C4-2B (cell line): Measurements from ENCODE around the gene POLR1F.

Experiments used
- H3K27ac ChIP-seq: fragments of 450-650 bp; 2 replicates; pipeline ENCODE4 v1.5.1; 2017
- ZFX ChIP-seq: fragments of 450-650 bp; IDR thresholded peaks from 2 replicates; pipeline ENCODE4 v1.6.1; 2017
- TF ChIP-seq, protein P1 (sequence below): fragments of 450-650 bp; conservative IDR thresholded peaks from 2 replicates; pipeline ENCODE4 v1.5.1; 2017; ENCODE audit warnings: mild to moderate bottlenecking

Gene POLR1F

DNA sequence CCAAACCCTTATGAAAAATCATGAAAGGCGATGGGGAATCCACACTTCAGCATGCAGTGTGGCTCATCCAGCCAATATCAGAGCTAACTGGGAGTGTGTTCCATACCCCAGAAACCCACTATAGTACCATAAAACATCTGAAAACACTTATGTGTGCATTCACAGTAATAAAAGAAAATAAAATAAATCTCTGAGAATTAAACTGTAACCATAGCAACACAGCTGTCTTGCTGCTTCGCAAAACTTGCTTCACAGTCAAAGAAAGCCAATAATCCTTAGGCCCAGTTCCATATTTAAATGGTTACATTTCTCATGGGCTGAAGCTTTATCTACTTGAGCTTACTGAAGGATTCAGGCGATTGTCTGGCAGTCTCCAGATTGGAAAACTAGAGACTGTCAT, 19.9 kb upstream of the POLR1F start:
- TF ChIP-seq, protein P1, sequence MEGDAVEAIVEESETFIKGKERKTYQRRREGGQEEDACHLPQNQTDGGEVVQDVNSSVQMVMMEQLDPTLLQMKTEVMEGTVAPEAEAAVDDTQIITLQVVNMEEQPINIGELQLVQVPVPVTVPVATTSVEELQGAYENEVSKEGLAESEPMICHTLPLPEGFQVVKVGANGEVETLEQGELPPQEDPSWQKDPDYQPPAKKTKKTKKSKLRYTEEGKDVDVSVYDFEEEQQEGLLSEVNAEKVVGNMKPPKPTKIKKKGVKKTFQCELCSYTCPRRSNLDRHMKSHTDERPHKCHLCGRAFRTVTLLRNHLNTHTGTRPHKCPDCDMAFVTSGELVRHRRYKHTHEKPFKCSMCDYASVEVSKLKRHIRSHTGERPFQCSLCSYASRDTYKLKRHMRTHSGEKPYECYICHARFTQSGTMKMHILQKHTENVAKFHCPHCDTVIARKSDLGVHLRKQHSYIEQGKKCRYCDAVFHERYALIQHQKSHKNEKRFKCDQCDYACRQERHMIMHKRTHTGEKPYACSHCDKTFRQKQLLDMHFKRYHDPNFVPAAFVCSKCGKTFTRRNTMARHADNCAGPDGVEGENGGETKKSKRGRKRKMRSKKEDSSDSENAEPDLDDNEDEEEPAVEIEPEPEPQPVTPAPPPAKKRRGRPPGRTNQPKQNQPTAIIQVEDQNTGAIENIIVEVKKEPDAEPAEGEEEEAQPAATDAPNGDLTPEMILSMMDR = no peak
- TF ChIP-seq ZFX = no peak
- no peak overlapping the region for H3K27ac ChIP-seq

DNA sequence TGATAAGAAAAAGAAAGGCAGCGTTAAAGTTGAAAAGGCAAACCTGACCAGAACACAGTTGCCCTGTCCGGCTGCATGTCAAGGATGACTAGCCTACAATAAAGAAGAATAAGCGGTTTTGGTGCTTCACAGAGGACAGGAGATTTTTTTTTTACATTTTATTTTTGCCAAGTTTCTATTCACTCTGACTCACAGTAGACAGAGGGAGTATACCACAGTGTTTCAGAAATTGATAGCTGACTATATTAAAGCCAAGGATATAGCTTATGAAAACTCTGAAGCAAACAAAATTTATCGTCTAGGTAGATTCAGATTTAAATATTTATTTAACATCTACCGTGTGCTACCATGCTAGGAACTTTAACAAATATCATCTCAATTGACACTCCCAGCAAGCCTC, 16.9 kb upstream of the POLR1F start:
- TF ChIP-seq, protein P1 = no peak
- no peak for TF ChIP-seq ZFX
- no peak overlapping the region for H3K27ac ChIP-seq

DNA sequence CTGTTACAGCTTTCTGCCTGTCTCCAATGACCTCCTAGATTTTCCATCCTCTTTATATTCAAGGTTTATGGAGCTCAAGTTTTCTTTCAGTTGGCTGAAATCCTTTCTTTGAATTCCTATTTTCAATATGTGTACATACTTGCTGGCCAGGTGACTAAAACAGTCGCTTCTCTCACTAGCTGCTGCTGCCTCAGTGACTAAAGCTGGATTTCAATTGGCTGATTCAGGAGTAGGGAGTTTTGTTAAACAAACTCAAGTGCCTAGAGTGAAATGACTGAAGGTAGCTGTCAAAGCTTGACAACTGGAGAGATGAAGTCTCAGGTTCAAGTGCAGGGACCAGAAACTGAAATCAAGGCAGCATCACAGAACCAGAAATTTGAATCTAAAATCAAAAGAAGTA, 6.7 kb upstream of the POLR1F start:
- TF ChIP-seq ZFX = no peak
- TF ChIP-seq, protein P1 = no peak

DNA sequence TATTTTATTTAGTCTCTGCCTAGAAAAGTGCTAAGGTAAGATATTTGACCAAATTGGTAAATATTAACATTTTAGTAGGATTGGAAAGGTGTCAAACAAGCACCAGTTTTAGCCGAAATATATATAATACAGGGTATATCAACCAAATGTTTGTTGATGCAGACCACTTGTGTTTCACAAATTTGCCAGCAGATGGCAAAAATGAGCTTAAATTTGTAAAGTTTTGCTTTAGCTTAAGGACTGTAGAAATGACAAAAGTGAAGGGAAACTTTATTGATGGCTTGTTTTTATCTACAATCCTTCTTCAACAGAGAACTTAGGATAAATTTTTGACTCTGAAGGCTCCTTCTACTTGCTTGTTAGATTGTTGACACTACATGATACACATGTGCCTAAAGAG, 4.8 kb upstream of the POLR1F start:
- no peak overlapping the region for H3K27ac ChIP-seq
- TF ChIP-seq, protein P1 = peak; percentile 67
- no peak for TF ChIP-seq ZFX

More for the DNA sequence above, 6.7 kb upstream of the POLR1F start:
- no peak overlapping the region for H3K27ac ChIP-seq

DNA sequence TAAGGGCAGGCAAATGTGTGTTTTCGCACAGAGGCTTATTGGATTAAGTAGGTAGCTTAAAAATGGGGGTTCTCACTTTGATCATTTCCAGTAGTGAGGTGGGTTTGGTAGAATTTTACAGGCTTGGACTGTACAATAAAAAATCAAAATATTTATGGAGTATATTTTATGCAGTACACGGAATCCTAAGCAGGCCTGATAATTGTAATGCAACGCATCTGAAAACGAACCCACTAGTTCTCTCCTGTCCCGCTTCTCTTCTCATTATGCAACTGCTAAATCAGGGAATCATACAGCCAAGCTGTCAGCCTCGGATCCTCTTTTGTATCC, 377 bp upstream of the POLR1F start:
- TF ChIP-seq, protein P1 = peak; percentile 67
- no peak for TF ChIP-seq ZFX
- peak overlapping the region; percentile 75 for H3K27ac ChIP-seq

DNA sequence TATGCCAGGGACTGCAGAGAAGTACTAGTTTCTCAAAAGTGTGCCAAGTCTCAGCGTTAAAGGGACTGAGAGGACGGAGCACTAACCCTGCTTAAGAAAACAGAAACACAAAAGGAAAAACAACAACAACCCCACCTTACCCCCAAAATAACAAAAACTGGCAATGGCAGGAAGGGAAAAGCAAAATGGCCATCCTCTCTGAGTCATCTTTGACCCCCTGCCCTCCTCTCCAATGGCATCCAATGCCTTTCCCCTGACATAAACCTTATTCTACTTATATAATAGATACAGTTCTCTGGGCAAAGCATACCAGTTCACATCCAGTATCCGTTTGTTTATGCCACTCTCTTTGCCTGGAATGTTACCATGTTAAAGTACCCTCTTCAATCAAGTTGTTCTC, 1.6 kb downstream of the POLR1F start:
- TF ChIP-seq, protein P1 = no peak
- TF ChIP-seq ZFX = no peak
- no peak overlapping the region for H3K27ac ChIP-seq

DNA sequence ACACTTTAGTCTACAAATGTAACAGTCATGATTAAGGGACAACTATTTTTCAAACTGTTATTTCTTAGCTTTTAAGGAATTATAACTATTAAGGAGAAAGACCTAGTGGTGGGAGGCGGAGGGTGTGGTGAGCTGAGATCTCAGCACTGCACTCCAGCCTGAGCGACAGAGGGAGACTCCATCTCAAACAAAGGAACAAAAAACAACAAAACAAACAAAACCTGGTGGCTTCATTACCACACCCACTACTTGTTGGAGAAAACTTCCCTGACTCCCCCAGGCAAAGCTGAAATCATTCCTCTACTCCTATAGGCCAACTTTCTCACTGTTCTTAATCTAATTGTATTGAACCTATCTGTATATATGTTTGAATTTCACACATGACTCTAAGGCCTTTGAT, 3.2 kb downstream of the POLR1F start:
- TF ChIP-seq, protein P1 = no peak
- TF ChIP-seq ZFX = no peak

More for the DNA sequence above, 3.2 kb downstream of the POLR1F start:
- no peak overlapping the region for H3K27ac ChIP-seq
